Activated naive CD8-positive, alpha-beta T cell (primary cell): ENCODE results near the gene BCKDHA.
"Not testable (repeated sequence)": the region's sequence is repeated elsewhere in the genome, so short reads cannot be mapped to it uniquely, and the experiment has no call there.

ENCODE experiments used
- H3K27ac Mint-ChIP-seq: one replicate; pipeline ENCODE4 v1.8.0; 2021; ENCODE audit warnings: mixed read lengths
- H3K27me3 Mint-ChIP-seq: one replicate; pipeline ENCODE4 v1.8.0; 2021; ENCODE audit warnings: mixed read lengths
- H3K36me3 Mint-ChIP-seq: one replicate; pipeline ENCODE4 v1.8.0; 2021; ENCODE audit warnings: mixed read lengths
- H3K4me1 Mint-ChIP-seq: one replicate; pipeline ENCODE4 v1.8.0; 2021; ENCODE audit warnings: low read depth, mixed read lengths
- H3K4me3 Mint-ChIP-seq: one replicate; pipeline ENCODE4 v1.8.0; 2021; ENCODE audit warnings: mild to moderate bottlenecking, mixed read lengths
- H3K9me3 Mint-ChIP-seq: one replicate; pipeline ENCODE4 v1.8.0; 2021; ENCODE audit warnings: low read depth, mixed read lengths

BCKDHA gene

GRCh38 chr19:41422955-41423354 lies 25.3 kb downstream of the BCKDHA start:
- Mint-ChIP-seq H3K4me1 (peaks cover 11% of the 10 kb centered on the region), H3K27me3 (no peaks in the 10 kb centered on the region), H3K36me3 (no peaks in the 10 kb centered on the region), H3K9me3 (no peaks in the 10 kb centered on the region), H3K27ac (no peak overlapping the region), H3K4me3 (no peak overlapping the region)

DNA sequence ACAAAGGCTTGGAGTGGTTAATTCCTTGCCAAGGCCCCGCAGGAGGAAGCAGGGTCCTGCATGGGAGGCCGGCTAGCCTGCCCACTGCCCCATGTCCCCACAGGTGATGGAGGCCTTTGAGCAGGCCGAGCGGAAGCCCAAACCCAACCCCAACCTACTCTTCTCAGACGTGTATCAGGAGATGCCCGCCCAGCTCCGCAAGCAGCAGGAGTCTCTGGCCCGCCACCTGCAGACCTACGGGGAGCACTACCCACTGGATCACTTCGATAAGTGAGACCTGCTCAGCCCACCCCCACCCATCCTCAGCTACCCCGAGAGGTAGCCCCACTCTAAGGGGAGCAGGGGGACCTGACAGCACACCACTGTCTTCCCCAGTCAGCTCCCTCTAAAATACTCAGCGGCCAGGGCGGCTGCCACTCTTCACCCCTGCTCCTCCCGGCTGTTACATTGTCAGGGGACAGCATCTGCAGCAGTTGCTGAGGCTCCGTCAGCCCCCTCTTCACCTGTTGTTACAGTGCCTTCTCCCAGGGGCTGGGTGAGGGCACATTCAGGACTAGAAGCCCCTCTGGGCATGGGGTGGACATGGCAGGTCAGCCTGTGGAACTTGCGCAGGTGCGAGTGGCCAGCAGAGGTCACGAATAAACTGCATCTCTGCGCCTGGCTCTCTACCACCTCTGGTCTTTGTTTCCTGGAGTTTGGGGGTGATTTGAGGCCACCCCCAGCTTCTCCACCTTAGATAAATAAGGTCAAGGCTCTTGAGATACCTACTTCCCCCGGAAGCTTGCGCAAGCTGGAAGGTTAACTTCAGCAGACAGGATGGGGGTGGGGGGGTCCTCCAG lies 26.9 kb downstream of the BCKDHA start:
- Mint-ChIP-seq H3K9me3 (no peaks in the 10 kb centered on the region), H3K27me3 (no peaks in the 10 kb centered on the region), H3K36me3 (no peaks in the 10 kb centered on the region), H3K4me3 (no peak overlapping the region), H3K27ac (no peak overlapping the region), H3K4me1 (peaks cover 21% of the 10 kb centered on the region)

DNA sequence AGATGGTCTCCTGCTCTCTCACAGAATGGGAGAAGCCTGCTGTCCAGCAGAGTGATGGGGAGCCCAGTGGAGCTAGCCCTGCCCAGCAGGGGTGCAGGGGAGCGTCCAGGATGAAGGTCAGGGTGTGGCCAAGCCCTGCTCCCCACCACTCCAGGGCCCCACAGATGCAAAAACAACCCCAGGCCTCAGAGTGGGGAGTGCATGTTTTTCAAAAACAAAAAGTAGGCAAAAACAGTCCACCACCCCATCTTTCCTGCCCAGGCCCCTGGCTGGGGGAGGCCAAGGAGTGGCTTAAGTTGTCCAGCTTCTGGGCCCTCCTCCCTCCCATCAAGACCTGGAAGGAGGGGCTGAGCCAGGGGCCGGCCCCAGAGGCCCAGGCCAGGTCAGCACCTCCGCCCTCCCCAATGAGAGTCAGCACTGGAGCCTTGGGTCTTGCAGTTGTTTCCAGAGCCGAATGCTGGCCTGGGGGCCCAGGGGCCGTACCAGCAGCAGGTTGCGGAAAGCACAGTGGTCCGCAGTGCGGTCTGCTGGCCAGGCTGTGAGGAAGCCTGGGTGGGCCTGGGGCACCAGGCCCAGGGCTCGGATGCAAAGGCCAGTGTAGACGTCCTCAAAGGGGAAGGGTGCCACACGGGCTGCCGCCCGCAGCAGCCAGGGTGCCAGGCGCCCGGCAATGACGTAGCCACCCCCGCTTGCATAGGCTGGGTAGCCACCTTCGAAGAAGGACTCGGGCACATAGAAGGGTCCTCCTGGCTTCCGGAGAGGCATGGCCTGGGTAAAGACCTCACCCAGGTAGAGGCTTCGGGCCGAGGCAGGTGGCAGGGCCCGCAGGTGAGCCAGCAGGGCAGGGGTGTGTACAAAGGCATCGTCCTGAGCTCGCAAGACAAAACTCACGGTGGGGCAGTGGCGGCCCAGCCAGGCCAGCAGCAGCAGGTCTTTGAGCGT lies 27.8 kb downstream of the BCKDHA start:
- Mint-ChIP-seq H3K4me3 (no peak overlapping the region), H3K36me3 (no peaks in the 10 kb centered on the region)

GRCh38 chr19:41426116-41426841 lies 28.7 kb downstream of the BCKDHA start:
- Mint-ChIP-seq H3K9me3 (no peaks in the 10 kb centered on the region), H3K36me3 (no peaks in the 10 kb centered on the region), H3K4me3 (no peak overlapping the region), H3K4me1 (peaks cover 24% of the 10 kb centered on the region), H3K27me3 (no peaks in the 10 kb centered on the region), H3K27ac (peak overlapping the region; percentile 46)

More for the DNA sequence above, 27.8 kb downstream of the BCKDHA start:
- Mint-ChIP-seq H3K27ac (peak overlapping the region; percentile 46), H3K4me1 (peaks cover 21% of the 10 kb centered on the region), H3K9me3 (no peaks in the 10 kb centered on the region), H3K27me3 (no peaks in the 10 kb centered on the region)

- peaks cover 24% of the 10 kb centered on the region for H3K4me1 Mint-ChIP-seq
- no peaks in the 10 kb centered on the region for H3K27me3 Mint-ChIP-seq
- no peaks in the 10 kb centered on the region for H3K9me3 Mint-ChIP-seq
- H3K4me3 Mint-ChIP-seq, result peak within 1 kb of the TSS; percentile 82
- no peaks in the 10 kb centered on the region for H3K36me3 Mint-ChIP-seq
- peak within 1 kb of the TSS; percentile 83 for H3K27ac Mint-ChIP-seq
These were observed 29.5 kb downstream of the BCKDHA start, which contains the start of gene B3GNT8 for GRCh38 chr19:41426952-41427646. B3GNT8 (minus strand) TSS chr19:41427374; CDS start chr19:41426778, 596 bp downstream.

- H3K36me3 Mint-ChIP-seq, result peaks cover 4% of the 10 kb centered on the region
- no peaks in the 10 kb centered on the region for H3K27me3 Mint-ChIP-seq
- peaks cover 24% of the 10 kb centered on the region for H3K4me1 Mint-ChIP-seq
- H3K4me3 Mint-ChIP-seq, result peak overlapping the region; percentile 82
- H3K9me3 Mint-ChIP-seq, result no peaks in the 10 kb centered on the region
- H3K27ac Mint-ChIP-seq, result peak overlapping the region; percentile 83
These were observed 30.2 kb downstream of the BCKDHA start for GRCh38 chr19:41427647-41428480.

DNA sequence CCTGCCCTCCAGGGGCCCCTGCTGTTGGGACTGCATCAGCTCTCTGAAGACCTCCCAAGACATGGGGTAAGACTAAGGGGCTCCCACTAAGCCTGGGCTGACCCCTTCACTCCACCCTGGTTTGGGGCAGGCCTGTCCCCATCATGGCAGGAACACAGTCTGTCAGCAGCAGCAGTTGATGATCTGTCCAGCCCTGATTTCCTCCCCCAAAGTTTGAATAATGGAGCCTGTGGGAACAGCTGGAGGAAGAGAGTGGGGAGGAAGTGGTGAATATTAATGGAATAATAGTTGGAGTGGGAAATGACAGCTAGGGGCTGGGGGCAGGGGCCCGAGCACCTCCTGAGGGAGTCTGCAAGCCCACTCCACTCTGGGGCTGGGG lies 30.9 kb downstream of the BCKDHA start:
- Mint-ChIP-seq H3K27ac (peak overlapping the region; percentile 58), H3K9me3 (no peaks in the 10 kb centered on the region), H3K4me1 (peaks cover 24% of the 10 kb centered on the region), H3K27me3 (no peaks in the 10 kb centered on the region), H3K4me3 (peak overlapping the region; percentile 35), H3K36me3 (peaks cover 4% of the 10 kb centered on the region)

DNA sequence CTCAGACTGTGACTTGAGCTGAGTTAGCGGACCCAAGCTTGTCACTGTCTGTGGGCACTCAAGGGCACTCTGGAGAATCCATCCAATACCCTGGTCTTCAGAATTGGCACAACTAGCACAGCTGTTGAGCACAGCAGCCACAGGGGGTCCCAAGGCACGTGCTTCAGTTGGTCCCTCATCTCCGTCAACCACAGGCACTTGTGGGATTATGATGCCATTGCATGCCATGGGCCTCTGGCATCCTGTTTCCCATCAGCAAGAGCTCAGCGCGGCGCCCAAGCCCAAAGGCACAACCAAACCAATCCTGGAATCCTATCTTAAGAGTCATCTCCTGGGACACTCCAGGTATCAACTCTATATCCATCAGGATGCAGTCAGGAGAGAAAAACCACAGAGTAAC lies 33.3 kb downstream of the BCKDHA start:
- H3K4me3 Mint-ChIP-seq, result no peak overlapping the region
- H3K36me3 Mint-ChIP-seq, result peaks cover 4% of the 10 kb centered on the region
- peaks cover 24% of the 10 kb centered on the region for H3K4me1 Mint-ChIP-seq
- no peaks in the 10 kb centered on the region for H3K27me3 Mint-ChIP-seq
- no peak overlapping the region for H3K27ac Mint-ChIP-seq
- no peaks in the 10 kb centered on the region for H3K9me3 Mint-ChIP-seq

GRCh38 chr19:41431426-41432386 lies 34.1 kb downstream of the BCKDHA start:
- Mint-ChIP-seq H3K36me3 (peaks cover 4% of the 10 kb centered on the region), H3K4me3 (no peak overlapping the region), H3K9me3 (no peaks in the 10 kb centered on the region), H3K27me3 (no peaks in the 10 kb centered on the region), H3K27ac (no peak overlapping the region), H3K4me1 (peaks cover 24% of the 10 kb centered on the region)

GRCh38 chr19:41433171-41433570 lies 35.6 kb downstream of the BCKDHA start:
- H3K27ac Mint-ChIP-seq, result no peak overlapping the region
- H3K36me3 Mint-ChIP-seq, result peaks cover 4% of the 10 kb centered on the region
- H3K27me3 Mint-ChIP-seq, result no peaks in the 10 kb centered on the region
- H3K9me3 Mint-ChIP-seq, result no peaks in the 10 kb centered on the region
- H3K4me1 Mint-ChIP-seq, result peaks cover 16% of the 10 kb centered on the region
- H3K4me3 Mint-ChIP-seq, result no peak overlapping the region

- Mint-ChIP-seq H3K27ac (no peak overlapping the region), H3K36me3 (peaks cover 4% of the 10 kb centered on the region), H3K9me3 (no peaks in the 10 kb centered on the region), H3K4me1 (peaks cover 13% of the 10 kb centered on the region), H3K27me3 (no peaks in the 10 kb centered on the region), H3K4me3 (no peak overlapping the region)
These were observed 36.8 kb downstream of the BCKDHA start for GRCh38 chr19:41434450-41434849.

DNA sequence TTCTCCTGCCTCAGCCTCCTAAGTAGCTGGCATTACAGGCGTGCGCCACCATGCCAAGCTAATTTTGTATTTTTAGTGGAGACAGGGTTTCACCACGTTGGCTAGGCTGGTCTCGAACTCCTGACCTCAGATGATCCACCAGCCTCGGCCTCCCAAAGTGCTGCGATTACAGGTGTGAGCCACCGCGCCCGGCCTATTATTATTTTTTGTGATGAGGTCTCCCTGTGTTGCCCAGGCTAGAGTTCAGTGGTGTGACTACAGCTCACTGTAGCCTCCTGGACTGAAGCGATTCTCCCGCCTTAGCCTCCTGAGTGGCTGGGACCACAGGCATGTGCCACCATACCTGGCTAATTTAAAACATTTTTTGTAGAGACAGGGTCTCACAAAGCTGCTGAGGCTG lies 37.8 kb downstream of the BCKDHA start:
- not testable (repeated sequence) for H3K4me3 Mint-ChIP-seq, H3K36me3 Mint-ChIP-seq, H3K27ac Mint-ChIP-seq, H3K27me3 Mint-ChIP-seq, H3K9me3 Mint-ChIP-seq
- peaks cover 13% of the 10 kb centered on the region for H3K4me1 Mint-ChIP-seq
